ENCODE data around the gene WIF1. TPM values are rescaled to one million over a fixed set of nuclear protein-coding genes. Genes with fewer than 3 reads are reported as not detected.

WIF1 gene
- polyA plus RNA-seq, 1 donor (not counting 4 experiments of a cell fraction or from before 2014, with no cell fraction given): not detected

GRCh38 chr12:65055859-65056258 lies 65.2 kb downstream of the WIF1 start:
- TF ChIP-seq CTCF (optimal IDR thresholded peaks at IDR 0.05 in 1 of 3, IDR thresholded peaks at IDR 0.05 in 1 of 3, conservative IDR thresholded peaks at IDR 0.05 in 1 of 3; ENCODE audit: extremely low read depth in 1 of 3, insufficient read depth in 2 of 3, low read length in 3 of 3): no peak
- no peak for TF ChIP-seq EZH2 (IDR thresholded peaks at IDR 0.05; ENCODE audit: low read length)
- no peak for FAIRE-seq
- Histone ChIP-seq H3K9ac (ENCODE audit: control insufficient read depth, extremely low read depth, insufficient read depth, low read length) (no peak overlapping the region), H3K79me2 (ENCODE audit: control insufficient read depth, insufficient read depth, low read length) (no peaks in the 10 kb centered on the region), H3K4me2 (ENCODE audit: control insufficient read depth, extremely low read depth, insufficient read depth, low read depth, low read length) (no peak overlapping the region), H3K9me3 (ENCODE audit: control insufficient read depth, low read depth, low read length) (no peaks in the 10 kb centered on the region), H3K9me1 (ENCODE audit: control insufficient read depth, extremely low read depth, insufficient read depth, low read length) (no peaks in the 10 kb centered on the region), H3K36me3 (ENCODE audit: control insufficient read depth in 2 of 2, extremely low read depth in 1 of 2, insufficient read depth in 2 of 2, low read length in 2 of 2) (no peaks in the 10 kb centered on the region), H3K27ac (ENCODE audit: control insufficient read depth, insufficient read depth, low read length) (no peak overlapping the region), H2AFZ (ENCODE audit: control insufficient read depth, low read length) (no peak overlapping the region), H3K4me1 (ENCODE audit: control insufficient read depth, extremely low read depth, insufficient read depth, low read length) (no peaks in the 10 kb centered on the region), H3K27me3 (ENCODE audit: control insufficient read depth, extremely low read depth, insufficient read depth, low read length) (peaks cover 21% of the 10 kb centered on the region), H4K20me1 (ENCODE audit: control insufficient read depth, extremely low read depth, insufficient read depth, low read length) (no peaks in the 10 kb centered on the region), H3K4me3 (ENCODE audit: control insufficient read depth in 2 of 3, extremely low read depth in 1 of 3, insufficient read depth in 2 of 3, low read depth in 1 of 3, low read length in 3 of 3) (no peak overlapping the region)
- no peak for DNase-seq (ENCODE audit: low read depth, low spot score)
- dilution Hi-C loops (cut with MboI; ENCODE audit: extremely low pct_ligation_motif_present, low sequenced_read_pairs): no loop called here

GRCh38 chr12:65051218-65051617 lies 69.9 kb downstream of the WIF1 start:
- no peaks in the 10 kb centered on the region for H3K9me3 ChIP-seq (ENCODE audit: control insufficient read depth, low read depth, low read length)
- no peaks in the 10 kb centered on the region for H3K79me2 ChIP-seq (ENCODE audit: control insufficient read depth, insufficient read depth, low read length)
- H3K4me1 ChIP-seq (ENCODE audit: control insufficient read depth, extremely low read depth, insufficient read depth, low read length): no peaks in the 10 kb centered on the region
- DNase-seq (ENCODE audit: low read depth, low spot score) (no peak), FAIRE-seq (no peak)
- H3K36me3 ChIP-seq (ENCODE audit: control insufficient read depth in 2 of 2, extremely low read depth in 1 of 2, insufficient read depth in 2 of 2, low read length in 2 of 2): no peaks in the 10 kb centered on the region
- dilution Hi-C loops (cut with MboI; ENCODE audit: extremely low pct_ligation_motif_present, low sequenced_read_pairs): no loop called here
- no peak overlapping the region for H3K9ac ChIP-seq (ENCODE audit: control insufficient read depth, extremely low read depth, insufficient read depth, low read length)
- H3K27ac ChIP-seq (ENCODE audit: control insufficient read depth, insufficient read depth, low read length): no peak overlapping the region
- no peaks in the 10 kb centered on the region for H3K9me1 ChIP-seq (ENCODE audit: control insufficient read depth, extremely low read depth, insufficient read depth, low read length)
- TF ChIP-seq CTCF (optimal IDR thresholded peaks at IDR 0.05 in 1 of 3, IDR thresholded peaks at IDR 0.05 in 1 of 3, conservative IDR thresholded peaks at IDR 0.05 in 1 of 3; ENCODE audit: extremely low read depth in 1 of 3, insufficient read depth in 2 of 3, low read length in 3 of 3) (no peak), EZH2 (IDR thresholded peaks at IDR 0.05; ENCODE audit: low read length) (no peak)
- H4K20me1 ChIP-seq (ENCODE audit: control insufficient read depth, extremely low read depth, insufficient read depth, low read length): no peaks in the 10 kb centered on the region
- H3K27me3 ChIP-seq (ENCODE audit: control insufficient read depth, extremely low read depth, insufficient read depth, low read length): peaks cover 21% of the 10 kb centered on the region
- H2AFZ ChIP-seq (ENCODE audit: control insufficient read depth, low read length): no peak overlapping the region
- H3K4me2 ChIP-seq (ENCODE audit: control insufficient read depth, extremely low read depth, insufficient read depth, low read depth, low read length): no peak overlapping the region
- no peak overlapping the region for H3K4me3 ChIP-seq (ENCODE audit: control insufficient read depth in 2 of 3, extremely low read depth in 1 of 3, insufficient read depth in 2 of 3, low read depth in 1 of 3, low read length in 3 of 3)

Data from keratinocyte (primary cell).